ENCODE data around the gene JAM2.
A peak's percentile ranks its signal among the peaks of the same experiment; 100 is the strongest.

JAM2 gene

DNA sequence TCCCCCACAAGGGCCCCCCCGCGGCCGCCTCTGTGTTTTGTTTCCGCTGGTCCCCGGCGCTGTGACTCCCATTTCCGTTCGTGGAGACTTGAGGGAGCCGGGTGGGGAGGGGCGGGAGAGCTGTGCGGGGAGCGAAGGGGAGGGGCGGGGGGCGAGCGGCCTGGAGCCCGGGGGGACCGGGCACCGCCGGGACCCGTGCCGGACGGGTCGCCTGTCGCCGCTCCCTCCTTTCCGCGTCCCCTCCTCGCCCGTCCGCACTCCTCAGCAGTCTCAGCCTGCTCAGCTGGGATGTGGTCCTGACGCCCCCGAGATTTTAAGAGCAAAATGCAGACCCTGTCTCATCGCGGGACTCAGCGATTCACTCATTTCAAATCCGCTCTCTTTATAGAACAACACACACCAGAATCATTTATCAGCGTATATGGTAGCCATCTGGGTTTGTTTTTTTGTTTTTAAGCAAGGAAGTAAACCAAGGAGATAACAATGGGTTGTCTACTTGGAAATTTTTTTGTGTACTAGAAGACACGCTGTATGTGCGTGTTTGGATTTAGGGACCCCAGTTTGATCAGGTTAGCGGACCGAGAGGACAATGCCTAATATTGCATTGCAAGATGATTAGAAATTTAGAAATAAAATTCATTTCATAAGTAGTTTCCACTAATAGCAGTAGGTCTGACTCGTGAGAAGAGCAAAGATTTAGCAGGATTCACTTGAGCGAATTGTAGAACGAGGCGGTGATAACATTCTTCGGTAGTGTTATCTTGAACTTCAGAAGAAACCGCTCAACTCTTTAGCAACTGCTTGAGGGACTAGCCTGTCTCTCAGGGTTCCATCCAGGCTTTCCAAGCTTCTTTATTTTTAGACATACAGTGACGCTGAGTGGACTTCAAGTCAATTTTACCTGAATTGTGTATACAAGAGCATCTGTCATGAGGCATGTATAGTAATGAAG, 96.9 kb downstream of the JAM2 start:
- Histone ChIP-seq H2AFZ (ENCODE audit: low read length) (0 out of 2 replicates have a peak overlapping the region, but pooled peaks have one; percentile 57), H3K9ac (ENCODE audit: low read length) (peak overlapping the region; percentile 99)

DNA sequence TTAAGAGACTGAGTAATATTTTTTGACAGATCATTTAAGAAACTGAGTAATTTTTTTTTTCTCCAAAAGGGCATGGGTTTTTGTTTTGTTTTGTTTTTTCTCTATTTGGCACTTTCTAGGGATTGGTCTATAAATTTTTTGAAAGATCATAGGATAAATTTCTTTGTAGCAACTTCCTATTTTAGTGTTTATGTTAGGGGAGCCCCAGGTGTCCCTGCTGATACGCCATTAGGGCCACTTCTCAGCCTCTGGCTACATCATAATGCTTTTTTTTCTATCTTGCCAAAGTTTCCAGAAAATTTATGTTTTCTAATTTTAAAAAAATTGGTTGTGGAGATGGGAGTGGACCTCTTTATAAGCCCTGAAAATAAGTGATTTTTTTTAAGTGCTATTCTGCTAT, 98.4 kb downstream of the JAM2 start:
- Histone ChIP-seq H3K79me2 (ENCODE audit: insufficient read depth, low read length) (peaks cover 68% of the 10 kb centered on the region), H3K36me3 (ENCODE audit: insufficient read depth, low read length) (peaks cover 9% of the 10 kb centered on the region; the same call in 1 of the 2 replicates), H3F3A (ENCODE audit: insufficient read depth, low read length) (0 out of 2 replicates have a peak, but pooled peaks cover 2% of the 10 kb centered on the region), H3K4me1 (ENCODE audit: insufficient read depth, low read length, severe bottlenecking) (peaks cover 56% of the 10 kb centered on the region), H3K9me3 (ENCODE audit: low read length) (no peaks in the 10 kb centered on the region), H2AFZ (ENCODE audit: low read length) (no peak overlapping the region), H4K20me1 (ENCODE audit: insufficient read depth, low read length) (no peaks in the 10 kb centered on the region), H3K9me2 (ENCODE audit: low read depth, low read length) (no peaks in the 10 kb centered on the region), H3K9ac (ENCODE audit: low read length) (peak overlapping the region; percentile 99; the same call in 1 of the 2 replicates), H3K27ac (ENCODE audit: low read depth, low read length, poor library complexity, severe bottlenecking) (no peak overlapping the region), H3K27me3 (ENCODE audit: insufficient read depth, low read length) (no peaks in the 10 kb centered on the region), H3K4me2 (ENCODE audit: low read length) (peak overlapping the region; percentile 97), H3K4me3 (ENCODE audit: low read depth, low read length, poor library complexity, severe bottlenecking) (peak overlapping the region; percentile 97)
- TF ChIP-seq EZH2 (IDR thresholded peaks at IDR 0.05; ENCODE audit: borderline replicate concordance, low read length), result no peak
- TF ChIP-seq, protein P1, sequence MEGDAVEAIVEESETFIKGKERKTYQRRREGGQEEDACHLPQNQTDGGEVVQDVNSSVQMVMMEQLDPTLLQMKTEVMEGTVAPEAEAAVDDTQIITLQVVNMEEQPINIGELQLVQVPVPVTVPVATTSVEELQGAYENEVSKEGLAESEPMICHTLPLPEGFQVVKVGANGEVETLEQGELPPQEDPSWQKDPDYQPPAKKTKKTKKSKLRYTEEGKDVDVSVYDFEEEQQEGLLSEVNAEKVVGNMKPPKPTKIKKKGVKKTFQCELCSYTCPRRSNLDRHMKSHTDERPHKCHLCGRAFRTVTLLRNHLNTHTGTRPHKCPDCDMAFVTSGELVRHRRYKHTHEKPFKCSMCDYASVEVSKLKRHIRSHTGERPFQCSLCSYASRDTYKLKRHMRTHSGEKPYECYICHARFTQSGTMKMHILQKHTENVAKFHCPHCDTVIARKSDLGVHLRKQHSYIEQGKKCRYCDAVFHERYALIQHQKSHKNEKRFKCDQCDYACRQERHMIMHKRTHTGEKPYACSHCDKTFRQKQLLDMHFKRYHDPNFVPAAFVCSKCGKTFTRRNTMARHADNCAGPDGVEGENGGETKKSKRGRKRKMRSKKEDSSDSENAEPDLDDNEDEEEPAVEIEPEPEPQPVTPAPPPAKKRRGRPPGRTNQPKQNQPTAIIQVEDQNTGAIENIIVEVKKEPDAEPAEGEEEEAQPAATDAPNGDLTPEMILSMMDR (IDR thresholded peaks at IDR 0.05; ENCODE audit: low read length), result no peak

More for the DNA sequence above, 96.9 kb downstream of the JAM2 start:
- Histone ChIP-seq H3K4me1 (ENCODE audit: insufficient read depth, low read length, severe bottlenecking) (peaks cover 60% of the 10 kb centered on the region), H4K20me1 (ENCODE audit: insufficient read depth, low read length) (no peaks in the 10 kb centered on the region), H3K36me3 (ENCODE audit: insufficient read depth, low read length) (peaks cover 7% of the 10 kb centered on the region), H3K27ac (ENCODE audit: low read depth, low read length, poor library complexity, severe bottlenecking) (peak overlapping the region; percentile 94), H3K79me2 (ENCODE audit: insufficient read depth, low read length) (peaks cover 80% of the 10 kb centered on the region), H3K9me3 (ENCODE audit: low read length) (no peaks in the 10 kb centered on the region), H3K4me3 (ENCODE audit: low read depth, low read length, poor library complexity, severe bottlenecking) (peak overlapping the region; percentile 97), H3K9me2 (ENCODE audit: low read depth, low read length) (no peaks in the 10 kb centered on the region), H3K4me2 (ENCODE audit: low read length) (peak overlapping the region; percentile 97), H3K27me3 (ENCODE audit: insufficient read depth, low read length) (no peaks in the 10 kb centered on the region), H3F3A (ENCODE audit: insufficient read depth, low read length) (0 out of 2 replicates have a peak, but pooled peaks cover 2% of the 10 kb centered on the region)
- TF ChIP-seq, protein P1 (IDR thresholded peaks at IDR 0.05; ENCODE audit: low read length), result no peak
- no peak for TF ChIP-seq EZH2 (IDR thresholded peaks at IDR 0.05; ENCODE audit: borderline replicate concordance, low read length)

DNA sequence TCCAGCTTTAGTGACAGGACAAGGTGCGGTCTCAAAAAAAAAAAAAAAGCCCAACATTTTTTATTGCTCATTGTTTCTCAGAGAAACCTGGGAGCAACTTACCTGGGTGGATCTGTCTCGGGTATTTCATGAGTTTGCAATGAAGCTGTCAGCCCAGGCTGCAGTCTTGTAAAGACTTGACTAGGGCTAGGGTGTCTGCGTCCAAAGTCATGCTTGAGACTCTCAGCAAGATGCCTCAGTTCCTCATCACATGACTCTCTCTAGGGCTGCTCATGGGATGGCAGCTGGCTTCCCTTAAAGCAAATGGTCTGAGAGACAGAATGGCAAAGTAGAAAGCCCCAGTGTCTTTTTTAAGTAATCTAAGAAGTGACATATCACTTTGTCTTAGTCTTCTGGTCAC, 103.8 kb downstream of the JAM2 start:
- Histone ChIP-seq H2AFZ (ENCODE audit: low read length) (no peak overlapping the region), H3K27ac (ENCODE audit: low read depth, low read length, poor library complexity, severe bottlenecking) (no peak overlapping the region), H3K9me3 (ENCODE audit: low read length) (no peaks in the 10 kb centered on the region), H3K4me3 (ENCODE audit: low read depth, low read length, poor library complexity, severe bottlenecking) (no peak overlapping the region), H3K36me3 (ENCODE audit: insufficient read depth, low read length) (peaks cover 42% of the 10 kb centered on the region), H3K27me3 (ENCODE audit: insufficient read depth, low read length) (no peaks in the 10 kb centered on the region), H3K9me2 (ENCODE audit: low read depth, low read length) (no peaks in the 10 kb centered on the region), H3F3A (ENCODE audit: insufficient read depth, low read length) (0 out of 2 replicates have a peak, but pooled peaks cover 2% of the 10 kb centered on the region), H3K4me2 (ENCODE audit: low read length) (no peak overlapping the region), H4K20me1 (ENCODE audit: insufficient read depth, low read length) (no peaks in the 10 kb centered on the region), H3K79me2 (ENCODE audit: insufficient read depth, low read length) (peaks cover 25% of the 10 kb centered on the region), H3K4me1 (ENCODE audit: insufficient read depth, low read length, severe bottlenecking) (peaks cover 25% of the 10 kb centered on the region), H3K9ac (ENCODE audit: low read length) (no peak overlapping the region)
- TF ChIP-seq, protein P1 (IDR thresholded peaks at IDR 0.05; ENCODE audit: low read length), result no peak
- TF ChIP-seq EZH2 (IDR thresholded peaks at IDR 0.05; ENCODE audit: borderline replicate concordance, low read length), result no peak

Measured in OCI-LY1 (cell line).